ENCODE results near the gene HIP1R. TPM values are rescaled to one million over a fixed set of nuclear protein-coding genes. Genes with fewer than 3 reads are reported as not detected.

The HIP1R gene
- total and polyA plus RNA-seq, 10 donors: 40.3 to 65.9 (median 49.0) TPM

GRCh38 chr12:122847516-122847836, 12.2 kb downstream of the HIP1R start:
- no peaks in the 10 kb centered on the region for H3K27me3 ChIP-seq (replicated peaks in 1 of 7)
- H3K4me3 ChIP-seq: no peak overlapping the region

GRCh38 chr12:122847921-122848421, 12.7 kb downstream of the HIP1R start:
- DNase-seq: no peak
- 85 to 95% (median 92%) methylated on average over 14 to 16 of the region's 16 CpGs for WGBS, 5 donors
- Histone ChIP-seq H3K9me3 (no peaks in the 10 kb centered on the region), H3K4me3 (no peak overlapping the region), H3K36me3 (peaks cover 0 to 68% (median 15%) of the 10 kb centered on the region in 6 donors), H3K4me1 (peaks cover 0 to 32% (median 4%) of the 10 kb centered on the region in 6 donors), H3K27me3 (replicated peaks in 1 of 7) (no peaks in the 10 kb centered on the region), H3K27ac (no peak overlapping the region)
- intact Hi-C loops (cut with DNase I; ENCODE audit: low total_unique reads): no loop called here
- TF ChIP-seq POLR2A (IDR thresholded peaks at IDR 0.05) (no peak), POLR2AphosphoS5 (IDR thresholded peaks at IDR 0.05) (no peak)
- TF ChIP-seq, protein P1, sequence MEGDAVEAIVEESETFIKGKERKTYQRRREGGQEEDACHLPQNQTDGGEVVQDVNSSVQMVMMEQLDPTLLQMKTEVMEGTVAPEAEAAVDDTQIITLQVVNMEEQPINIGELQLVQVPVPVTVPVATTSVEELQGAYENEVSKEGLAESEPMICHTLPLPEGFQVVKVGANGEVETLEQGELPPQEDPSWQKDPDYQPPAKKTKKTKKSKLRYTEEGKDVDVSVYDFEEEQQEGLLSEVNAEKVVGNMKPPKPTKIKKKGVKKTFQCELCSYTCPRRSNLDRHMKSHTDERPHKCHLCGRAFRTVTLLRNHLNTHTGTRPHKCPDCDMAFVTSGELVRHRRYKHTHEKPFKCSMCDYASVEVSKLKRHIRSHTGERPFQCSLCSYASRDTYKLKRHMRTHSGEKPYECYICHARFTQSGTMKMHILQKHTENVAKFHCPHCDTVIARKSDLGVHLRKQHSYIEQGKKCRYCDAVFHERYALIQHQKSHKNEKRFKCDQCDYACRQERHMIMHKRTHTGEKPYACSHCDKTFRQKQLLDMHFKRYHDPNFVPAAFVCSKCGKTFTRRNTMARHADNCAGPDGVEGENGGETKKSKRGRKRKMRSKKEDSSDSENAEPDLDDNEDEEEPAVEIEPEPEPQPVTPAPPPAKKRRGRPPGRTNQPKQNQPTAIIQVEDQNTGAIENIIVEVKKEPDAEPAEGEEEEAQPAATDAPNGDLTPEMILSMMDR (IDR thresholded peaks at IDR 0.05 in 8 of 11, conservative IDR thresholded peaks at IDR 0.05 in 3 of 11): no peak

More at GRCh38 chr12:122847516-122847836, 12.2 kb downstream of the HIP1R start:
- TF ChIP-seq POLR2AphosphoS5 (IDR thresholded peaks at IDR 0.05) (no peak), POLR2A (IDR thresholded peaks at IDR 0.05) (no peak)
- TF ChIP-seq, protein P1 (IDR thresholded peaks at IDR 0.05 in 8 of 11, conservative IDR thresholded peaks at IDR 0.05 in 3 of 11): no peak
- H3K9me3 ChIP-seq: no peaks in the 10 kb centered on the region
- no peak for DNase-seq
- 90 to 98% (median 94%) methylated on average over 2 to 5 of the region's 5 CpGs; no CpG with 5 or more reads in 1 of the 5 donors for WGBS, 5 donors
- intact Hi-C loops (cut with DNase I; ENCODE audit: low total_unique reads): no loop called here
- H3K27ac ChIP-seq: no peak overlapping the region
- peaks cover 0 to 64% (median 15%) of the 10 kb centered on the region in 6 donors for H3K36me3 ChIP-seq
- H3K4me1 ChIP-seq: peaks cover 0 to 37% (median 7%) of the 10 kb centered on the region in 6 donors

DNA sequence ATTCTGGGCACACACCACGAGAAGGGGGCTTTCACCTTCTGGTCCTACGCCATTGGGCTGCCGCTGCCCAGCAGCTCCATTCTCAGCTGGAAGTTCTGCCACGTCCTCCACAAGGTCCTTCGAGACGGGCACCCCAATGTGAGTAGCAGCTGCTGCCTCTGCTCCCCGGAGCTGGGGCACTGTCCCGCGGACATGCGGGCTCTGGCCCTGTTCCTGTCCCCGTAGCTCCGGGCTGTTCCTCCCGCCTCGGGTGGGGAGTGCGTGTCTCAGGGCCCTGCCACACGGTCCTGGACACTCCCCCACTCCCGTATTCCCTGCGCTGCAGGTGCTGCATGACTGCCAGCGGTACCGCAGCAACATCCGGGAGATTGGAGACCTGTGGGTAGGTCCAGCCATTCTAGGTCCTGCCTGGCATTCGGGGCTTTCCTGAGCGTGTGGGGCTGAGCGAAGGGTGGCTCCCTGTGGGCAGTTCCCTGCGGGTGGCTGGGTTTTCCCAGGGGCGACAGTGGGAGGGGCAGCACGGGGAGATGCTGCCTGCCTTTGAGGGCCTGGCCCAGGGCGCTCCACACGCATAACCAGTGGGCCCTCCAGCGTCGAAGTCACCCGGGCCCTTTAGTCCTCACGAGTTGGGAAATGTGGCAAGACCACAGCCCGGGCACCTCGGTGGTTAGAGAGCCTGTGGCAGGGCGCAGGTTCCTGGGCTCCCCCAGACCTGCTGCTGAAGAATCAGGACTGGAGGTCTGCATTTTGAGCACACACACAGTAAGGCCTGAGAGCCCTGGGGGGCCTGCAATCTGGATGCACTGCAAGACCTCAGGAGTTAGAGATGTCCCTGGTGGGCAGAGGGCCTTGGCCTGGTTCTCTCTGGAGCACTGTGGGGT, 13.5 kb downstream of the HIP1R start:
- Histone ChIP-seq H3K27me3 (replicated peaks in 1 of 7) (no peaks in the 10 kb centered on the region), H3K4me3 (no peak overlapping the region), H3K9me3 (no peaks in the 10 kb centered on the region), H3K36me3 (peaks cover 0 to 68% (median 15%) of the 10 kb centered on the region in 6 donors), H3K4me1 (peaks cover 0 to 26% (median 3%) of the 10 kb centered on the region in 6 donors), H3K27ac (no peak overlapping the region)
- 84 to 94% (median 86%) methylated on average over 25 to 36 of the region's 36 CpGs for WGBS, 5 donors
- TF ChIP-seq POLR2AphosphoS5 (IDR thresholded peaks at IDR 0.05) (no peak), POLR2A (IDR thresholded peaks at IDR 0.05) (no peak)
- TF ChIP-seq, protein P1 (IDR thresholded peaks at IDR 0.05 in 8 of 11, conservative IDR thresholded peaks at IDR 0.05 in 3 of 11): no peak
- DNase-seq: no peak
- intact Hi-C loops (cut with DNase I; ENCODE audit: low total_unique reads): no loop called here
